NCI-H2196 (cell line): ENCODE measurements around the gene TRAF1.

Experiments
- DNase-seq: peaks from one replicate; lab custom pipeline; 2025; ENCODE audit not compliant: unreplicated experiment; lab: John Stamatoyannopoulos, UW

The TRAF1 gene

GRCh38 chr9:120890320-120891244 lies 36.0 kb downstream of the TRAF1 start:
- peak; percentile 44 for DNase-seq

- peak; percentile 47 for DNase-seq
Measured at GRCh38 chr9:120889606-120890271, 36.9 kb downstream of the TRAF1 start.

- DNase-seq, result no peak
Measured at GRCh38 chr9:120888626-120889025, 38.0 kb downstream of the TRAF1 start.

- no peak for DNase-seq
Measured at GRCh38 chr9:120886490-120886967, 40.1 kb downstream of the TRAF1 start.

GRCh38 chr9:120885958-120886357 lies 40.6 kb downstream of the TRAF1 start:
- no peak for DNase-seq

- no peak for DNase-seq
Measured at GRCh38 chr9:120885457-120885856, 41.1 kb downstream of the TRAF1 start.

GRCh38 chr9:120883608-120883996 lies 43.0 kb downstream of the TRAF1 start:
- no peak for DNase-seq

- DNase-seq, result peak; percentile 44
Measured at GRCh38 chr9:120882935-120883607, 43.5 kb downstream of the TRAF1 start.

GRCh38 chr9:120879446-120879845 lies 47.1 kb downstream of the TRAF1 start:
- DNase-seq, result no peak

- DNase-seq, result no peak
Measured at GRCh38 chr9:120878188-120879130, 48.1 kb downstream of the TRAF1 start.

GRCh38 chr9:120877276-120878034 lies 49.1 kb downstream of the TRAF1 start:
- peak; percentile 91 for DNase-seq

- peak; percentile 64 for DNase-seq
Measured at GRCh38 chr9:120876842-120877240, 49.8 kb downstream of the TRAF1 start, which contains the start of gene PHF19. TSS of gene PHF19 (minus strand) at chr9:120877188. CDS start at chr9:120874741, 2,447 bp downstream.

GRCh38 chr9:120875954-120876841 lies 50.4 kb downstream of the TRAF1 start:
- peak; percentile 95 for DNase-seq

GRCh38 chr9:120875643-120875953 lies 51.0 kb downstream of the TRAF1 start:
- no peak for DNase-seq

GRCh38 chr9:120875195-120875565 lies 51.4 kb downstream of the TRAF1 start:
- DNase-seq, result no peak

GRCh38 chr9:120874226-120875194 lies 52.1 kb downstream of the TRAF1 start:
- no peak for DNase-seq

- peak; percentile 79 for DNase-seq
Measured at GRCh38 chr9:120873512-120873911, 53.1 kb downstream of the TRAF1 start.
